HL-60 (cell line): ENCODE measurements around the gene ZCCHC12.

Experiments used
- DNase-seq, 2 experiments: peaks; one replicate each; pipeline ENCODE4 v3.0.0-alpha.2; 2010 to 2020; ENCODE audit warnings: low read depth in 1 of 2, low spot score in 1 of 2
- H3K27ac ChIP-seq: fragments of 250-450 bp; sonication (Bioruptor Pico); replicated peaks from 2 replicates; pipeline ENCODE4 v1.5.1; 2020; ENCODE audit warnings: mild to moderate bottlenecking, moderate library complexity
- H3K27me3 ChIP-seq: fragments of 250-450 bp; sonication (Bioruptor Pico); 2 replicates; pipeline ENCODE4 v1.5.1; 2021; ENCODE audit warnings: mild to moderate bottlenecking, moderate library complexity; ENCODE audit not compliant: insufficient read depth, poor library complexity, severe bottlenecking
- H3K4me3 ChIP-seq: replicated peaks from 2 replicates; pipeline ENCODE4 v1.5.1; 2011; ENCODE audit warnings: mild to moderate bottlenecking, control low read depth, low read length; ENCODE audit not compliant: insufficient read depth
- GABPA ChIP-seq: IDR thresholded peaks from 2 replicates; pipeline ENCODE4 v1.6.1; 2012; ENCODE audit warnings: low read depth
- POLR2AphosphoS5 ChIP-seq: IDR thresholded peaks from 2 replicates; pipeline ENCODE4 v1.6.1; 2012; ENCODE audit warnings: low read depth
- REST ChIP-seq: IDR thresholded peaks from 2 replicates; pipeline ENCODE4 v1.6.1; 2012; ENCODE audit warnings: low read depth; ENCODE audit not compliant: insufficient replicate concordance
- SPI1 ChIP-seq: IDR thresholded peaks from 2 replicates; pipeline ENCODE4 v1.6.1; 2012; ENCODE audit warnings: low read depth, mild to moderate bottlenecking, borderline replicate concordance
- TF ChIP-seq, protein P1 (sequence below): IDR thresholded peaks from one replicate; pipeline ENCODE4 v1.5.1; 2011; ENCODE audit warnings: low read length, control low read depth, inconsistent platforms; ENCODE audit not compliant: insufficient read depth

The ZCCHC12 gene

GRCh38 chrX:118857006-118857405, 33.4 kb downstream of the ZCCHC12 start:
- H3K27me3 ChIP-seq, result peaks cover 3% of the 10 kb centered on the region

GRCh38 chrX:118861338-118861737, 37.7 kb downstream of the ZCCHC12 start:
- DNase-seq, result no peak
- Histone ChIP-seq H3K27me3 (peaks cover 4% of the 10 kb centered on the region), H3K27ac (no peak overlapping the region), H3K4me3 (no peak overlapping the region)
- TF ChIP-seq POLR2AphosphoS5, result no peak
- TF ChIP-seq GABPA, result no peak
- TF ChIP-seq SPI1, result no peak
- TF ChIP-seq REST, result no peak
- TF ChIP-seq, protein P1, sequence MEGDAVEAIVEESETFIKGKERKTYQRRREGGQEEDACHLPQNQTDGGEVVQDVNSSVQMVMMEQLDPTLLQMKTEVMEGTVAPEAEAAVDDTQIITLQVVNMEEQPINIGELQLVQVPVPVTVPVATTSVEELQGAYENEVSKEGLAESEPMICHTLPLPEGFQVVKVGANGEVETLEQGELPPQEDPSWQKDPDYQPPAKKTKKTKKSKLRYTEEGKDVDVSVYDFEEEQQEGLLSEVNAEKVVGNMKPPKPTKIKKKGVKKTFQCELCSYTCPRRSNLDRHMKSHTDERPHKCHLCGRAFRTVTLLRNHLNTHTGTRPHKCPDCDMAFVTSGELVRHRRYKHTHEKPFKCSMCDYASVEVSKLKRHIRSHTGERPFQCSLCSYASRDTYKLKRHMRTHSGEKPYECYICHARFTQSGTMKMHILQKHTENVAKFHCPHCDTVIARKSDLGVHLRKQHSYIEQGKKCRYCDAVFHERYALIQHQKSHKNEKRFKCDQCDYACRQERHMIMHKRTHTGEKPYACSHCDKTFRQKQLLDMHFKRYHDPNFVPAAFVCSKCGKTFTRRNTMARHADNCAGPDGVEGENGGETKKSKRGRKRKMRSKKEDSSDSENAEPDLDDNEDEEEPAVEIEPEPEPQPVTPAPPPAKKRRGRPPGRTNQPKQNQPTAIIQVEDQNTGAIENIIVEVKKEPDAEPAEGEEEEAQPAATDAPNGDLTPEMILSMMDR, result no peak

More at GRCh38 chrX:118857006-118857405, 33.4 kb downstream of the ZCCHC12 start:
- TF ChIP-seq REST (no peak), POLR2AphosphoS5 (no peak), SPI1 (no peak), GABPA (no peak)
- TF ChIP-seq, protein P1, result no peak
- no peak for DNase-seq
- Histone ChIP-seq H3K4me3 (no peak overlapping the region), H3K27ac (no peak overlapping the region)

DNA sequence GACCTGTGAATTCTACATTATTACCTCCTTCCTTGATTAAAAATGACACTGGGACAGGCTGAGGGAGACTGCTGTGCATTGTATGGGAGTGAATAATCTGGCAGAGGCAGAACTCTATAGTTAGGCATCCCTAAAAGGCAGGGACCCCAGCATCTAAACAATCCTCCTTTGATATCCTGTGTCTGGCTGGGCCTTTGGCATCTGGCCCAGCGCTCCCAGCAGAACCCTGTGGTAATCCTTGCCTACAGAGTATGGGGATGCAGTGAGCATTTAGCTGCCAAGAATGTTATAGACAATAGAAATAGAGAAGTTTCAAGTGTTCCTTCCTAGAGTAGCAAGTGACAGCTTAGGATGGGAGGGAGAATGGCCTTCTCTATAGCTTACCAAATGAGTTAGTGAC, 38.5 kb downstream of the ZCCHC12 start:
- TF ChIP-seq GABPA (no peak), POLR2AphosphoS5 (no peak), REST (no peak), SPI1 (no peak)
- TF ChIP-seq, protein P1, result no peak
- no peak overlapping the region for H3K4me3 ChIP-seq
- no peak for DNase-seq
- no peak overlapping the region for H3K27ac ChIP-seq
- peaks cover 4% of the 10 kb centered on the region for H3K27me3 ChIP-seq
